DND-41 (cell line): ENCODE data around the gene DIAPH2.

ENCODE experiments used
- CTCF ChIP-seq: IDR thresholded peaks from 2 replicates; pipeline ENCODE4 v1.5.1; 2012; ENCODE audit warnings: borderline replicate concordance, low read length, moderate library complexity, mild to moderate bottlenecking; ENCODE audit not compliant: poor library complexity, severe bottlenecking; ENCODE audit errors: extremely low read depth
- EZH2 ChIP-seq: IDR thresholded peaks from 3 replicates; pipeline ENCODE4 v1.6.1; 2012; ENCODE audit warnings: borderline replicate concordance, low read depth, mild to moderate bottlenecking, moderate library complexity, low read length, inconsistent platforms; ENCODE audit not compliant: severe bottlenecking

- TF ChIP-seq CTCF (no peak), EZH2 (no peak)
Measured at GRCh38 chrX:96689991-96690390, 5.3 kb downstream of the DIAPH2 start.
